Left ventricle myocardium superior (tissue), 1 donor: Measurements from ENCODE around the gene ZCWPW1. TPM values are rescaled to one million over a fixed set of nuclear protein-coding genes. Genes with fewer than 3 reads are reported as not detected.
"Not testable (repeated sequence)": the region's sequence is repeated elsewhere in the genome, so short reads cannot be mapped to it uniquely, and the experiment has no call there.

Source experiments
- ATAC-seq: fragments of 200-7000 bp; cut with Tn5 transposase; one replicate; pipeline ENCODE4 v1.9.1; 2020; ENCODE audit warnings: mild to moderate bottlenecking, moderate library complexity
- DNase-seq: peaks from one replicate; pipeline ENCODE4 v3.0.0-alpha.2; 2020
- intact Hi-C: fragments of 100-400 bp; cut with micrococcal nuclease; formaldehyde crosslinking; loops from one replicate; pipeline ENCODE4 v1.11.0; 2022
- total RNA-seq: library from RNA; stranded (reverse); fragmentation: NEBNext Ultra II Directional; extraction: Animal tissue kit (Norgen Biotek cat#: 25700); gene quantifications from one replicate; pipeline ENCODE4 v1.2.1, GENCODE V29; 2021
- donor health status: DM: no; HTN: yes; CAD: no; lungs with severe emphysema.

ZCWPW1 gene
- total RNA-seq, 1 donor from 2014 or later = 4.2 TPM

- no peak for DNase-seq
- ATAC-seq = no peak
- intact Hi-C loops = no loop called here
Measured at GRCh38 chr7:100366411-100367250, 61.9 kb downstream of the ZCWPW1 start.

GRCh38 chr7:100365998-100366367 lies 62.5 kb downstream of the ZCWPW1 start:
- ATAC-seq, intact Hi-C loops, DNase-seq: not testable (repeated sequence)

- intact Hi-C loops = no loop called here
- no peak for DNase-seq
- ATAC-seq = no peak
Measured at GRCh38 chr7:100364480-100364879, 64.0 kb downstream of the ZCWPW1 start.

GRCh38 chr7:100363797-100364196 lies 64.7 kb downstream of the ZCWPW1 start:
- DNase-seq, intact Hi-C loops, ATAC-seq: not testable (repeated sequence)

GRCh38 chr7:100363098-100363497 lies 65.4 kb downstream of the ZCWPW1 start:
- intact Hi-C loops = no loop called here
- ATAC-seq (no peak), DNase-seq (no peak)

- ATAC-seq = no peak
- intact Hi-C loops = no loop called here
- no peak for DNase-seq
Measured at GRCh38 chr7:100360135-100360854, 68.2 kb downstream of the ZCWPW1 start.

- intact Hi-C loops = no loop called here
- DNase-seq (no peak), ATAC-seq (no peak)
Measured at GRCh38 chr7:100358857-100359212, 69.7 kb downstream of the ZCWPW1 start.

GRCh38 chr7:100358027-100358856 lies 70.3 kb downstream of the ZCWPW1 start, which contains the start of gene PILRB:
PILRB (plus strand) TSS chr7:100358117; CDS start chr7:100358303, 186 bp downstream.
- ATAC-seq (no peak), DNase-seq (no peak)
- intact Hi-C loops = no loop called here

GRCh38 chr7:100357131-100357561 lies 71.4 kb downstream of the ZCWPW1 start:
- intact Hi-C loops = no loop called here

GRCh38 chr7:100356416-100357068 lies 72.0 kb downstream of the ZCWPW1 start:
- ATAC-seq (no peak), DNase-seq (no peak)
- intact Hi-C loops = no loop called here

More at GRCh38 chr7:100357131-100357561, 71.4 kb downstream of the ZCWPW1 start:
- no peak for DNase-seq
- ATAC-seq = no peak

- DNase-seq = no peak
- ATAC-seq = no peak
- intact Hi-C loops = no loop called here
Measured at GRCh38 chr7:100353685-100354330, 74.7 kb downstream of the ZCWPW1 start.

- intact Hi-C loops = no loop called here
- DNase-seq = no peak
- ATAC-seq = no peak
Measured at GRCh38 chr7:100352984-100353684, 75.4 kb downstream of the ZCWPW1 start.

- intact Hi-C loops, DNase-seq: not testable (repeated sequence)
- peak; percentile 7 for ATAC-seq
Measured at GRCh38 chr7:100352230-100352781, 76.2 kb downstream of the ZCWPW1 start.

GRCh38 chr7:100351657-100352058 lies 76.8 kb downstream of the ZCWPW1 start:
- ATAC-seq (no peak), DNase-seq (no peak)
- intact Hi-C loops = no loop called here
